Measurements from ENCODE around the gene GRIK1. TPM values are rescaled to one million over a fixed set of nuclear protein-coding genes. Genes with fewer than 3 reads are reported as not detected.

The GRIK1 gene
- polyA plus RNA-seq, 1 donor from 2014 or later, result 8.7 TPM

GRCh38 chr21:29875036-29875716, 64.6 kb downstream of the GRIK1 start:
- no peak overlapping the region for H2AFZ ChIP-seq (ENCODE audit: low read depth, low read length)
- no peaks in the 10 kb centered on the region for H3F3A ChIP-seq (ENCODE audit: insufficient read depth, low read length, poor library complexity, severe bottlenecking)
- H3K9me3 ChIP-seq (ENCODE audit: low read length), result no peaks in the 10 kb centered on the region

DNA sequence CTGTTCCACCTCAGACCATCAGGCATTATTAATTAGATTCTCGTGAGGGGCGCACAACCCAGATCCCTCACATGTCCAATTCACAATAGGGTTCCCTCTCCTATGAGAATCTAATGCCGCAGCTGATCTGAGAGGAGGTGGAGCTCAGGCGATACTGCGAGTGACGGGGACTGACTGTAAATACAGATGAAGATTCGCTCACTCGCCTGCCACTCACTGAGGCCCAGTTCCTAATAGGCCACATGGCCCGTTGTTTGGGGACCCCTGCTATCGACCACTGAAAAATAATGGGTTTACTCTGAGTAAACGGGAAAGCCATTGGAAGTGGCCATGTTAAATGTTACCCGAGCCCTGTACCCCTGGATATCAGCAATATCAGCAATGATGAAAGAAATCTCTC, 65.9 kb downstream of the GRIK1 start:
- TF ChIP-seq SMC3 (conservative IDR thresholded peaks at IDR 0.05; ENCODE audit: poor library complexity) (no peak), EZH2 (IDR thresholded peaks at IDR 0.05; ENCODE audit: borderline replicate concordance, insufficient read depth, low read length, poor library complexity, severe bottlenecking) (no peak), TAF1 (IDR thresholded peaks at IDR 0.05; ENCODE audit: low read depth) (no peak), EP300 (conservative IDR thresholded peaks at IDR 0.05; ENCODE audit: poor library complexity, severe bottlenecking) (no peak), POLR2AphosphoS5 (IDR thresholded peaks at IDR 0.05) (no peak), MXI1 (conservative IDR thresholded peaks at IDR 0.05; ENCODE audit: poor library complexity, severe bottlenecking) (no peak), RAD21 (conservative IDR thresholded peaks at IDR 0.05) (no peak)
- TF ChIP-seq, protein P1, sequence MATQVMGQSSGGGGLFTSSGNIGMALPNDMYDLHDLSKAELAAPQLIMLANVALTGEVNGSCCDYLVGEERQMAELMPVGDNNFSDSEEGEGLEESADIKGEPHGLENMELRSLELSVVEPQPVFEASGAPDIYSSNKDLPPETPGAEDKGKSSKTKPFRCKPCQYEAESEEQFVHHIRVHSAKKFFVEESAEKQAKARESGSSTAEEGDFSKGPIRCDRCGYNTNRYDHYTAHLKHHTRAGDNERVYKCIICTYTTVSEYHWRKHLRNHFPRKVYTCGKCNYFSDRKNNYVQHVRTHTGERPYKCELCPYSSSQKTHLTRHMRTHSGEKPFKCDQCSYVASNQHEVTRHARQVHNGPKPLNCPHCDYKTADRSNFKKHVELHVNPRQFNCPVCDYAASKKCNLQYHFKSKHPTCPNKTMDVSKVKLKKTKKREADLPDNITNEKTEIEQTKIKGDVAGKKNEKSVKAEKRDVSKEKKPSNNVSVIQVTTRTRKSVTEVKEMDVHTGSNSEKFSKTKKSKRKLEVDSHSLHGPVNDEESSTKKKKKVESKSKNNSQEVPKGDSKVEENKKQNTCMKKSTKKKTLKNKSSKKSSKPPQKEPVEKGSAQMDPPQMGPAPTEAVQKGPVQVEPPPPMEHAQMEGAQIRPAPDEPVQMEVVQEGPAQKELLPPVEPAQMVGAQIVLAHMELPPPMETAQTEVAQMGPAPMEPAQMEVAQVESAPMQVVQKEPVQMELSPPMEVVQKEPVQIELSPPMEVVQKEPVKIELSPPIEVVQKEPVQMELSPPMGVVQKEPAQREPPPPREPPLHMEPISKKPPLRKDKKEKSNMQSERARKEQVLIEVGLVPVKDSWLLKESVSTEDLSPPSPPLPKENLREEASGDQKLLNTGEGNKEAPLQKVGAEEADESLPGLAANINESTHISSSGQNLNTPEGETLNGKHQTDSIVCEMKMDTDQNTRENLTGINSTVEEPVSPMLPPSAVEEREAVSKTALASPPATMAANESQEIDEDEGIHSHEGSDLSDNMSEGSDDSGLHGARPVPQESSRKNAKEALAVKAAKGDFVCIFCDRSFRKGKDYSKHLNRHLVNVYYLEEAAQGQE (IDR thresholded peaks at IDR 0.05; ENCODE audit: borderline replicate concordance), result no peak
- TF ChIP-seq, protein P2, sequence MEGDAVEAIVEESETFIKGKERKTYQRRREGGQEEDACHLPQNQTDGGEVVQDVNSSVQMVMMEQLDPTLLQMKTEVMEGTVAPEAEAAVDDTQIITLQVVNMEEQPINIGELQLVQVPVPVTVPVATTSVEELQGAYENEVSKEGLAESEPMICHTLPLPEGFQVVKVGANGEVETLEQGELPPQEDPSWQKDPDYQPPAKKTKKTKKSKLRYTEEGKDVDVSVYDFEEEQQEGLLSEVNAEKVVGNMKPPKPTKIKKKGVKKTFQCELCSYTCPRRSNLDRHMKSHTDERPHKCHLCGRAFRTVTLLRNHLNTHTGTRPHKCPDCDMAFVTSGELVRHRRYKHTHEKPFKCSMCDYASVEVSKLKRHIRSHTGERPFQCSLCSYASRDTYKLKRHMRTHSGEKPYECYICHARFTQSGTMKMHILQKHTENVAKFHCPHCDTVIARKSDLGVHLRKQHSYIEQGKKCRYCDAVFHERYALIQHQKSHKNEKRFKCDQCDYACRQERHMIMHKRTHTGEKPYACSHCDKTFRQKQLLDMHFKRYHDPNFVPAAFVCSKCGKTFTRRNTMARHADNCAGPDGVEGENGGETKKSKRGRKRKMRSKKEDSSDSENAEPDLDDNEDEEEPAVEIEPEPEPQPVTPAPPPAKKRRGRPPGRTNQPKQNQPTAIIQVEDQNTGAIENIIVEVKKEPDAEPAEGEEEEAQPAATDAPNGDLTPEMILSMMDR (IDR thresholded peaks at IDR 0.05; ENCODE audit: poor library complexity, severe bottlenecking), result no peak
- Histone ChIP-seq H3K9me2 (ENCODE audit: insufficient read depth, low read length) (no peaks in the 10 kb centered on the region), H3K27me3 (ENCODE audit: insufficient read depth, low read depth, low read length) (no peaks in the 10 kb centered on the region), H3K79me2 (replicated peaks; ENCODE audit: insufficient read depth, low read length) (no peaks in the 10 kb centered on the region), H4K20me1 (ENCODE audit: insufficient read depth) (no peaks in the 10 kb centered on the region), H2AFZ (ENCODE audit: low read depth, low read length) (no peak overlapping the region), H3K4me2 (ENCODE audit: low read length) (no peak overlapping the region), H3F3A (ENCODE audit: insufficient read depth, low read length, poor library complexity, severe bottlenecking) (no peaks in the 10 kb centered on the region), H3K4me3 (ENCODE audit: low read length) (no peak overlapping the region), H3K9ac (ENCODE audit: low read length) (no peak overlapping the region), H3K27ac (ENCODE audit: low read length) (no peak overlapping the region), H3K9me3 (ENCODE audit: low read length) (no peaks in the 10 kb centered on the region), H3K36me3 (ENCODE audit: insufficient read depth, low read length) (no peaks in the 10 kb centered on the region)

More at GRCh38 chr21:29875036-29875716, 64.6 kb downstream of the GRIK1 start:
- H3K36me3 ChIP-seq (ENCODE audit: insufficient read depth, low read length), result no peaks in the 10 kb centered on the region
- H3K4me2 ChIP-seq (ENCODE audit: low read length), result no peak overlapping the region
- no peak overlapping the region for H3K4me3 ChIP-seq (ENCODE audit: low read length)
- H3K9me2 ChIP-seq (ENCODE audit: insufficient read depth, low read length), result no peaks in the 10 kb centered on the region
- H3K79me2 ChIP-seq (replicated peaks; ENCODE audit: insufficient read depth, low read length), result no peaks in the 10 kb centered on the region
- H3K27ac ChIP-seq (ENCODE audit: low read length), result no peak overlapping the region
- TF ChIP-seq, protein P1 (IDR thresholded peaks at IDR 0.05; ENCODE audit: borderline replicate concordance), result peak; percentile 53
- TF ChIP-seq EP300 (conservative IDR thresholded peaks at IDR 0.05; ENCODE audit: poor library complexity, severe bottlenecking), result no peak
- no peaks in the 10 kb centered on the region for H3K27me3 ChIP-seq (ENCODE audit: insufficient read depth, low read depth, low read length)
- H3K9ac ChIP-seq (ENCODE audit: low read length), result no peak overlapping the region
- no peaks in the 10 kb centered on the region for H4K20me1 ChIP-seq (ENCODE audit: insufficient read depth)
